Measurements from ENCODE around the gene MC1R. TPM values are rescaled to one million over a fixed set of nuclear protein-coding genes. Genes with fewer than 3 reads are reported as not detected.
"Not testable (repeated sequence)": the region's sequence is repeated elsewhere in the genome, so short reads cannot be mapped to it uniquely, and the experiment has no call there.

Gene MC1R
- total RNA-seq, 1 experiment from 2014 or later, result 13.4 TPM

- no peak for DNase-seq (ENCODE audit: low spot score)
- no TSS peak for BruUV-seq (replicated peaks)
- intact Hi-C loops (cut with micrococcal nuclease; ENCODE audit: unreplicated experiment), result no loop called here
- no peaks in the 10 kb centered on the region for H3K9me3 ChIP-seq (ENCODE audit: low read depth, low read length, poor library complexity, severe bottlenecking)
- no peak overlapping the region for H3K4me3 ChIP-seq (ENCODE audit: low read depth, low read length, poor library complexity, severe bottlenecking)
- no peaks in the 10 kb centered on the region for H3K4me1 ChIP-seq (ENCODE audit: insufficient read depth, low read length, poor library complexity, severe bottlenecking)
- CTCF ChIA-PET, result interaction anchor here (0.7 kb wide), 1 partner anchor 117 kb away, joined by 3 read pairs; no protein-coding TSS in a partner anchor
- H3K27ac ChIP-seq (ENCODE audit: low read depth, low read length, poor library complexity, severe bottlenecking), result no peak overlapping the region
- no peak for TF ChIP-seq CTCF (conservative IDR thresholded peaks at IDR 0.05; ENCODE audit: low read depth, low read length)
- no peak for TF ChIP-seq EZH2 (IDR thresholded peaks at IDR 0.05; ENCODE audit: borderline replicate concordance, low read depth, low read length, poor library complexity, severe bottlenecking)
- POLR2A ChIA-PET (ENCODE audit: low non-redundant PET), result no interaction called here
- peaks cover 4% of the 10 kb centered on the region for H3K36me3 ChIP-seq (ENCODE audit: insufficient read depth, low read length, poor library complexity, severe bottlenecking)
- no peaks in the 10 kb centered on the region for H3K27me3 ChIP-seq (replicated peaks; ENCODE audit: insufficient read depth, low read depth, low read length, poor library complexity)
Measured at GRCh38 chr16:89964201-89964600, 45.5 kb downstream of the MC1R start.

GRCh38 chr16:89965447-89966225 lies 47.0 kb downstream of the MC1R start:
- DNase-seq (ENCODE audit: low spot score), result no peak
- Histone ChIP-seq H3K36me3 (ENCODE audit: insufficient read depth, low read length, poor library complexity, severe bottlenecking) (peaks cover under 1% of the 10 kb centered on the region), H3K9me3 (ENCODE audit: low read depth, low read length, poor library complexity, severe bottlenecking) (no peaks in the 10 kb centered on the region), H3K4me1 (ENCODE audit: insufficient read depth, low read length, poor library complexity, severe bottlenecking) (no peaks in the 10 kb centered on the region), H3K27me3 (replicated peaks; ENCODE audit: insufficient read depth, low read depth, low read length, poor library complexity) (no peaks in the 10 kb centered on the region), H3K4me3 (ENCODE audit: low read depth, low read length, poor library complexity, severe bottlenecking) (no peak overlapping the region), H3K27ac (ENCODE audit: low read depth, low read length, poor library complexity, severe bottlenecking) (no peak overlapping the region)
- ChIA-PET CTCF (no interaction called here), POLR2A (ENCODE audit: low non-redundant PET) (no interaction called here)
- intact Hi-C loops (cut with micrococcal nuclease; ENCODE audit: unreplicated experiment), result no loop called here
- BruUV-seq (replicated peaks), result no TSS peak
- TF ChIP-seq EZH2 (IDR thresholded peaks at IDR 0.05; ENCODE audit: borderline replicate concordance, low read depth, low read length, poor library complexity, severe bottlenecking) (no peak), CTCF (conservative IDR thresholded peaks at IDR 0.05; ENCODE audit: low read depth, low read length) (no peak)

- intact Hi-C loops (cut with micrococcal nuclease; ENCODE audit: unreplicated experiment), result no loop called here
- Histone ChIP-seq H3K27me3 (replicated peaks; ENCODE audit: insufficient read depth, low read depth, low read length, poor library complexity) (no peaks in the 10 kb centered on the region), H3K4me1 (ENCODE audit: insufficient read depth, low read length, poor library complexity, severe bottlenecking) (peaks cover 6% of the 10 kb centered on the region), H3K36me3 (ENCODE audit: insufficient read depth, low read length, poor library complexity, severe bottlenecking) (no peaks in the 10 kb centered on the region), H3K9me3 (ENCODE audit: low read depth, low read length, poor library complexity, severe bottlenecking) (no peaks in the 10 kb centered on the region), H3K4me3 (ENCODE audit: low read depth, low read length, poor library complexity, severe bottlenecking) (no peak overlapping the region), H3K27ac (ENCODE audit: low read depth, low read length, poor library complexity, severe bottlenecking) (no peak overlapping the region)
- POLR2A ChIA-PET (ENCODE audit: low non-redundant PET), result no interaction called here
- CTCF ChIA-PET, result no interaction called here
- no peak for DNase-seq (ENCODE audit: low spot score)
- BruUV-seq (replicated peaks), result no TSS peak
- TF ChIP-seq CTCF (conservative IDR thresholded peaks at IDR 0.05; ENCODE audit: low read depth, low read length), result no peak
- TF ChIP-seq EZH2 (IDR thresholded peaks at IDR 0.05; ENCODE audit: borderline replicate concordance, low read depth, low read length, poor library complexity, severe bottlenecking), result no peak
Measured at GRCh38 chr16:89966756-89967155, 48.1 kb downstream of the MC1R start.

GRCh38 chr16:89967436-89967835 lies 48.8 kb downstream of the MC1R start:
- intact Hi-C loops (cut with micrococcal nuclease; ENCODE audit: unreplicated experiment); H3K27ac ChIP-seq (ENCODE audit: low read depth, low read length, poor library complexity, severe bottlenecking); DNase-seq (ENCODE audit: low spot score); POLR2A ChIA-PET (ENCODE audit: low non-redundant PET); BruUV-seq (replicated peaks); H3K4me1 ChIP-seq (ENCODE audit: insufficient read depth, low read length, poor library complexity, severe bottlenecking); H3K4me3 ChIP-seq (ENCODE audit: low read depth, low read length, poor library complexity, severe bottlenecking); H3K27me3 ChIP-seq (replicated peaks; ENCODE audit: insufficient read depth, low read depth, low read length, poor library complexity); CTCF ChIA-PET; H3K9me3 ChIP-seq (ENCODE audit: low read depth, low read length, poor library complexity, severe bottlenecking); H3K36me3 ChIP-seq (ENCODE audit: insufficient read depth, low read length, poor library complexity, severe bottlenecking): not testable (repeated sequence)

- POLR2A ChIA-PET (ENCODE audit: low non-redundant PET); H3K4me3 ChIP-seq (ENCODE audit: low read depth, low read length, poor library complexity, severe bottlenecking); H3K4me1 ChIP-seq (ENCODE audit: insufficient read depth, low read length, poor library complexity, severe bottlenecking); intact Hi-C loops (cut with micrococcal nuclease; ENCODE audit: unreplicated experiment); BruUV-seq (replicated peaks); H3K9me3 ChIP-seq (ENCODE audit: low read depth, low read length, poor library complexity, severe bottlenecking); CTCF ChIA-PET; H3K27ac ChIP-seq (ENCODE audit: low read depth, low read length, poor library complexity, severe bottlenecking); DNase-seq (ENCODE audit: low spot score); H3K27me3 ChIP-seq (replicated peaks; ENCODE audit: insufficient read depth, low read depth, low read length, poor library complexity); H3K36me3 ChIP-seq (ENCODE audit: insufficient read depth, low read length, poor library complexity, severe bottlenecking): not testable (repeated sequence)
Measured at GRCh38 chr16:89968074-89968473, 49.4 kb downstream of the MC1R start.
